Right kidney (tissue), 9 donors: ENCODE measurements around the gene GRM4.
"Not testable (repeated sequence)": the region's sequence is repeated elsewhere in the genome, so short reads cannot be mapped to it uniquely, and the experiment has no call there.

Experiments used
- DNase-seq: peaks from one replicate; pipeline ENCODE4 v3.0.0-alpha.2; 2016
- long read RNA-seq, 8 donors: transcript quantifications; one replicate each; lab custom pipeline, GENCODE V29; 2026

Gene GRM4
- long read RNA-seq, donor 1: 0 reads
- long read RNA-seq, donor 2: 0 reads
- long read RNA-seq, donor 3: 0 reads
- long read RNA-seq, donor 4: 0 reads
- long read RNA-seq, donor 5: 0 reads
- long read RNA-seq, donor 6: 0 reads
- long read RNA-seq, donor 7: 0 reads
- long read RNA-seq, donor 8: 0 reads

GRCh38 chr6:34146021-34146782 is at the start of gene GRM4:
GRM4 (minus strand) TSS chr6:34146087; CDS start chr6:34133496, 12,591 bp downstream.
- no peak for DNase-seq

DNA sequence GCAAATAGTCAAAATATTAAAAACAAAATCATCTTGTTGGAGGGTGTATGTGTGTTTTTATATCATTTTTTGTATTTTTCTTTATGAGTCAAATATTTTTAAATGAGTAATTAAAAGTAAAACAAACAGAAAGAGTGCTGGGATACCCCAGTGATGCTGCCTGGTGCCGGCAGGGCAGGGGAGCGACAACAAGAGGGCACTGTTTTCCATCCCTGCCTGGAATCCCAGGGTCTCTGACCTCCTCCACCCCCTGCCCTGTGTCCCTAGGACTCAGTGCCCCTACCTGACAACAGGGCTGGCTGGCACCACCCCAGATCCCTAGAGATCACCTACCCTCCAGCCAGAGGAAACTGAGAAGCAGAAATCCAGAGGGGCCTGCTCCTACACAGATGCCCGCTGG is 48.9 kb upstream of the GRM4 start:
- DNase-seq: no peak

DNA sequence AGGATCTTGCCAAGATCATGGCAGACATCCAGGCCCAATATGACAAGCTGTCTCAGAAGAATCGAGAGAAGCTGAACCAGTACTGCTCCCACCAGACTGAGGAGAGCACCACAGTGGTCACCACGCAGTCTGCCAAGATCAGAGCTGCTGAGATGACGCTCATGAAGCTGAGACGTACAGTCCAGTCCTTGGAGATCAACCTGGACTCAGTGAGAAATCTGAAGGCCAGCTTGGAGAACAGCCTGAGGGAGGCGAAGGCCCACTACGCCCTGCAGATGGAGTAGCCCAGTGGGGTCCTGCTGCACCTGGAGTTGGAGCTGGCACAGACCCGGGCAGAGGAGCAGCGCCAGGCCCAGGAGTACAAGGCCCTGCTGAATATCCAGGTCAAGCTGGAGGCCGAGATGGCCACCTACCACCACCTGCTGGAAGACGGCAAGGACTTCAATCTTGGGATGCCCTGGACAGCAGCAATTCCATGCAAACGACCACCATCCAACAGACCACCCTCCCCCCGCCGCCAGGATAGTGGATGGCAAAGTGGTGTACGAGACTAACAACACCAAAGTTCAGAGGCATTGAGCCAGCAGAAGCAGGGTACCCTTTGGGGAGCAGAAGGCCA is 44.7 kb upstream of the GRM4 start:
- DNase-seq: no peak

DNA sequence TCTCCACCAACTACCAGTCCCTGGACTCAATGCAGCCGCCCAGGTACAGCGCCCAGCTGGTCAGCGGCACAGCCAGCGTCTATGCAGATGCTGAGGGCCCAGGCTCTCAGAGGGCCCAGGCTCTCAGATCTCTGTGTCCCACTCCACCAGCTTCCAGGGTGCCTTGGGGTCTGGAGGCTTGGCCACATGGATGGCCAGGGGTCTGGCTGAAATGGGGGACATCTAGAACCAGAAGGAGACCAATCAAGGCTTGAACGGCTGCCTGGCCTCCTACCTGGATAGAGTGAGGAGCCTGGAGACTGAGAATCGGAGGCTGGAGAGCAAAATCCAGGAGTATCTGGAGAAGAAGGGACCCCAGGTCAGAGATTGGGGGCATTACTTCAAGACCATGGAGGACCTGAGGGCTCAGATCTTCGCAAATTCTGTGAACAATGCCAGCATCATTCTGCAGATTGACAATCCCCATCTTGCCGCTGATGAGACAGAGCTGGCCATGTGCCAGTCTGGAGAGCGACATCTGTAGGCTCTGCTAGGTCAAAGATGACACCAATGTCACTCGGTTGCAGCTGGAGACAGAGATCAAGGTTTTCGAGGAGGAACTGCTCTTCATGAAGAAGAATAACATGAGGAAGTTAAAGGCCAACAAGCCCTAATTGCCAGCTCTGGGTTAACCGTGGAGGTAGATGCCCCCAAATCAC is 44.1 kb upstream of the GRM4 start:
- DNase-seq: no peak

- not testable (repeated sequence) for DNase-seq
Measured at GRCh38 chr6:34184726-34185125, 38.8 kb upstream of the GRM4 start.

DNA sequence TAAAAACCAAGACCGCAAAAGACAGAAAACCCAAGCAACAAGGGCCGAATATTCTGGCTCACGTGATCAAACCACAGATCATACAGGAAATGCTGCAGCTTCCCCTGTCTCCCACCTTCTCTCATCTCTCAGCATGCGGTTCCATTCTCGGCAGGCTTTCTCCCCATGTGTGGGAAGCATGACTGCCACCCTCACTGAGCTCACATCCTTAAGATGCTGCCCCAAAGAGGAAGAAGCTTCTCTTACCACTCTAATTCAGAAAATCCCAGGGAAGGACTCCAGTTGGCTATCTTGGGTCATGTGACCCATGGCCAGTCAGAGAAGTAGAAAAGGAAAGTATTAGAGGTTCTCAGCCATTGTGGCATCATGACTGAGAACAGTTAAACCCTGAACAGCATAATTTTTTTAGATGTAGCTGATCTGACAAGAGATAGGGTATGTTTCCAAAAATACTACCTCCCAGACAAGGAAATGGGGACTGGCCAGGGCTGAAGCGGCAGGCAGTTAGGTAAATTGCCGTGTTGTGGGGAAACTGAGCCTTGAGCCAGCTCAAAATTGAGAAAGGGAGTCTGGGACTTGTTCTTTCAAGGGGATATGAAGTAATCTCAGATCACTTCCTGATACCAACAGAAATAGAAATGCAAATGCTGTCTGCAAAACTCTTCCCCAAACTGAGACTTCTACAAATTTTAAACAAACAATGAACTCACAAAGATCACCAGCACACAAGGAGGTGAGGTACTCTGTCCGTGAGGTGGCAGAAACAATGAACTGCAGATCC is 37.1 kb upstream of the GRM4 start:
- DNase-seq: no peak

- DNase-seq: no peak
Measured at GRCh38 chr6:34181908-34182307, 36.0 kb upstream of the GRM4 start.

- no peak for DNase-seq
Measured at GRCh38 chr6:34179106-34179720, 33.3 kb upstream of the GRM4 start.

- no peak for DNase-seq
Measured at GRCh38 chr6:34178357-34179105, 32.6 kb upstream of the GRM4 start.

- DNase-seq: no peak
Measured at GRCh38 chr6:34177181-34177591, 31.3 kb upstream of the GRM4 start.

- no peak for DNase-seq
Measured at GRCh38 chr6:34176261-34177031, 30.6 kb upstream of the GRM4 start.

DNA sequence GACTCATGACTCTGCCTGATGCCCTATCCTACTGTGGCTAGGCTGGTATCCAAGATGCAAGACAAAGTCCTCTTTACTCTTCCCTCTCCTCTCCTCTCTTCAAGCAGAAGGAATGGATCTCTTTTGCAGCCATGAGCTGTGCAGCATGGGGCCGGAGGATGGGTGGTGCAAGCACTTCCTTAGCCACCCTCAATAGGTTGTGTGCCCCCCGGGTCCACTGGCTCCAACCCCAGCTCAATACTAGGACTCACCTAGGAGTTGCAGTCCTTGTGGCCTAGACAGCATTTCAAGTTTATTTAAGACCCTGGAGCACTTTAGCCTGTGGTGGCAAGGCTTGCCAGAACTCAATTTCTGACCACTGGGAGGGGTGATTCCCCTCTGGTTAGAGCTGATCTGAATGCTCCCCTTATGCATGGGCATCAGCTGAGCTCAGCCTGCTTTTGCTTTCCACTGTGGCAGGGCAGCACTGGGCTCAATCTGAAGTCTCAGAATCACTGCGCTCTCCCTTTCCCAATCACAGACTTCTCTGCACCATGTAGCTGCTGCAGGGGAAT is 29.0 kb upstream of the GRM4 start:
- no peak for DNase-seq

DNA sequence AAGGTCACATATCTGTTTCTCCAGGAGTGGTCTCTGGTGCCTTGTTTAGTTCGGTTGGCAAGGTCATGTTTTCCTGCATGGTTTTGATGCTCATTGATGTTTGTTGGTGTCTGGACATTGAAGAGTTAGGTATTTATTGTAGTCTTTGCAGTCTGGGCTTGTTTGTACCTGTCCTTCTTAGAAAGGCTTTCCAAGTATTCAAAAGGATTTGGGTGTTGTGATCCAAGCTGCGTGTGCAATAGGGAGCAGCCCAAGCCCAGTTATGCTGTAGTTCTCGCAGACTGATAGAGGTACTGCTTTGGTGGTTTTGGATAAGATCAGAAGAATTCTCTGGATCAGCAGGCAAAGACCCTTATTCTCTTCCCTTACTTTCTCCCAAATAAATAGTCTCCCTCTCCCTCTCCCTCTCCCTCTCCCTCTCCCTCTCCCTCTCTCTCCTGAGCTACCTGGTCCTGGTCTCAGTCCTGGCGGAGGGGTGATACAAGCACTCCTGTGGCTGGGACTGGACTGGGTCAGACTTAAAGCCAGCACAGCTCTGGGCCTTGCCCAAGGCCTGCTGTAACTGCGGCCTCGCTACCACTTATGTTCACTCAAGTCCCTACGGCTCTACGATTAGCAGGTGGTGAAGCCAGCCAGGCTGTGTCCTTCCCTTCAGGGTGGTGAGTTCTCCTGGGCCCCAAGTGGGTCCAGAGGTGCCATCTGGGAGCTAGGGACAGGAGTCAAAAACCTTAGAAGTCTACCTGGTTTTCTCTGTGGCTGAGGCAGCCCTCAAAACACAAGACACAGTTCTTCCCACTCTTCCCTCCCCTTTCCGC is 27.3 kb upstream of the GRM4 start:
- DNase-seq: no peak

- no peak for DNase-seq
Measured at GRCh38 chr6:34170346-34170745, 24.5 kb upstream of the GRM4 start.

DNA sequence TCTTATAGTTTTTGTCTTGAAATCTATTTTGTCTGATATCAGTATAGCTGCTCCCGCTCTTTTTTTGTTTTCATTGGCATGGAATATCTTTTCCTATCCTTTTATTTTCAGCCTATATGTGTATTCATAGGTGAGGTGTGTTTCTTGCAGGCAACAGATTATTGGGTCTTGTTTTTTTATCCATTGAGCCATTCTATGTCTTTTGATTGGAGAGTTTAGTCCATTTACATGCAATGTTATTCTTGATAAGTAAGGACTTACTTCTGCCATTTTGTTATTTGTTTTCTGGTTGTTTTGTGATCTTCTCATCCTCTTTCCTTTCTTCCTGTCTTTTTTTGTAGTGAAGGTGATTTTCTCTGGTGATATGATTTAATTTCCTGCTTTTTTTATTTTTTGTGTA is 24.0 kb upstream of the GRM4 start:
- DNase-seq: no peak

DNA sequence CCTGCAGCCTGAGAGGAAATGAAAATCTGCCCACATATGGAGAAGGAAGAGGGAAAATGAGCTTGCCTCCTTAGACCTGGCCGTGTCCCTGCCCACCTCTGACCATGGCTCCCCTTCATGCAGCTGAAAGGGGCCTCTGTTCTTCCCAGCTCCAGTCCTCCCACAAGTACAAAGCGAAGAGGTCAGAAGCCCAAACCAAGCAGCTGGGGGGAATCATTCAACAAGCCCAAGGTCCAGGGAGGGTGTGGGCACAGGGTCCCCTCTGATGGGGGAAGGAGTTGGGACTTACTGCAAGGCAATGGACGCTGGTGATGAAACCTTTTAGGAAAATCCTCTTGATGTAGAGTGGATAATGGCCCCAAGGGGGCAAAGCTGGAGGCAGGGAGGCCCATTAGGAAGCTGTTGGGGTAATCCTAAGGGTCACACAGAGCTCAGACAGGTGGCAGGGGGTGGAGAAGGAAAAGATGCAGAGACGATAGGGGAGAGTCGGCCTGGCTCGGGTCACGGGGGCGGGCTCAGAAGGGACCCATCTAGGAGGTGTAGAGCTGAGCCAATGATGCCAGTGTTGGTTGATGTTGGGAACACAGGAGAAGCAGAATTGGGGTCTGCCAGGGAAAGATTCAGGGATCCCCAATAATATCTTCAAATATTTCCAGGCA is 16.1 kb upstream of the GRM4 start:
- DNase-seq: no peak

DNA sequence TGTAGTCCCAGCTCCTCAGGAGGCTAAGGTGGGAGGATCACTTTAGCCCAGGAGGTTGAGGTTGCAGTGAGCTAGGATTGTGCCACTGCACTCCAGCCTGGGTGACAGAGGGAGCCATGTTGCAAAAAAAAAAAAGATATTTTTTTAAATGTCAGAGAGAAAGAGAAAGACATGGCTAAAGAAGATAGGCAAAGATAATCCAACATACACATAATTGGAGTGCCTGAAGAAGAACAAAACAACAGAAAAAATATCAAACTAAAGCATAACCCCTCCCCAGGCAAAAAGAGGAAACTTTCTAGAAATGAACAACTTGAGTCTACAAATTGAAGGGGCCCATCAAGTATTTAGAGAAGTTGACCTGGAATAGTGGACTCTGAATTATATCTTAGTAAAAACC is 14.0 kb upstream of the GRM4 start:
- no peak for DNase-seq

GRCh38 chr6:34158876-34159275 is 13.0 kb upstream of the GRM4 start:
- DNase-seq: no peak

DNA sequence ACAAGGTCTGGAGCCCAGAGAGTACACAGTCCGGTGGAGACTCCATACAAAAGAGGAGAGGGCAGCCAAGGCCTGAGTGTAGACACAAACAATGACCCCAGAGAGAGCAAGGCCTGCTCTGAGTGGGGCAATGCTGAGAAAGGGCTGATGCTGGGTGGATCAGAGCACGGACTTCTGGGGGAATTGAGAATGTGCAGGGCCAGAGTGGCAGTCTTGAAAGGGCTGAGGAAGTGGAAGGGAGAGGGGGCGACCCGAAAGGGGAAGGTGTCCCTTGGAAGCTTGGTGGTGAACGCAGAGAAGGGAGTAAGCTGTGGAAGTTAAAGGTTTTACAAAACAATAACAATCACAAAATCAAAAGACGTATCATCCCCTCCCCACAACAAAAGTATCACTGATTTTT is 12.0 kb upstream of the GRM4 start:
- DNase-seq: no peak
